Stomach smooth muscle (tissue), 2 donors: ENCODE data around the gene CLEC16A.

Experiments used
- H3K27ac ChIP-seq: one replicate; pipeline ENCODE4 v1.7.0; 2013; ENCODE audit warnings: mild to moderate bottlenecking, low read length, inconsistent platforms
- H3K27me3 ChIP-seq, 2 donors: one replicate each; pipeline ENCODE4 v1.7.0; 2013; ENCODE audit warnings: low read length in 2 of 2; ENCODE audit not compliant: insufficient read depth in 2 of 2, control insufficient read depth in 1 of 2
- H3K36me3 ChIP-seq, 2 donors: one replicate each; pipeline ENCODE4 v1.7.0; 2013; ENCODE audit warnings: low read length in 2 of 2; ENCODE audit not compliant: control insufficient read depth in 2 of 2, insufficient read depth in 2 of 2
- H3K4me1 ChIP-seq: one replicate; pipeline ENCODE4 v1.7.0; 2013; ENCODE audit warnings: low read length; ENCODE audit not compliant: control insufficient read depth, insufficient read depth
- H3K4me3 ChIP-seq, 2 donors: one replicate each; pipeline ENCODE4 v1.7.0; 2013; ENCODE audit warnings: low read length in 2 of 2
- H3K9ac ChIP-seq, 2 donors: one replicate each; pipeline ENCODE4 v1.7.0; 2013; ENCODE audit warnings: low read length in 2 of 2, mild to moderate bottlenecking in 1 of 2
- H3K9me3 ChIP-seq, 2 donors: one replicate each; pipeline ENCODE4 v1.7.0; 2013; ENCODE audit warnings: low read length in 2 of 2; ENCODE audit not compliant: control insufficient read depth in 2 of 2
- donor health status: healthy.
- donor health status: Pancreatic carcinoma.

CLEC16A gene

GRCh38 chr16:11142951-11143350, 198.6 kb downstream of the CLEC16A start:
- H3K36me3 ChIP-seq = no peaks in the 10 kb centered on the region
- no peak overlapping the region for H3K27ac ChIP-seq
- H3K27me3 ChIP-seq = no peaks in the 10 kb centered on the region
- H3K9me3 ChIP-seq = no peaks in the 10 kb centered on the region
- H3K4me3 ChIP-seq = no peak overlapping the region
- no peak overlapping the region for H3K9ac ChIP-seq
- peaks cover 17% of the 10 kb centered on the region for H3K4me1 ChIP-seq

- no peak overlapping the region for H3K27ac ChIP-seq
- peaks cover 17% of the 10 kb centered on the region for H3K4me1 ChIP-seq
- no peak overlapping the region for H3K4me3 ChIP-seq
- no peaks in the 10 kb centered on the region for H3K9me3 ChIP-seq
- no peak overlapping the region for H3K9ac ChIP-seq
- no peaks in the 10 kb centered on the region for H3K27me3 ChIP-seq
- no peaks in the 10 kb centered on the region for H3K36me3 ChIP-seq
Measured at GRCh38 chr16:11143372-11144035, 199.1 kb downstream of the CLEC16A start.

GRCh38 chr16:11144122-11144521, 199.8 kb downstream of the CLEC16A start:
- no peak overlapping the region for H3K4me3 ChIP-seq
- H3K4me1 ChIP-seq = peaks cover 17% of the 10 kb centered on the region
- no peaks in the 10 kb centered on the region for H3K36me3 ChIP-seq
- H3K9ac ChIP-seq = no peak overlapping the region
- no peaks in the 10 kb centered on the region for H3K27me3 ChIP-seq
- H3K9me3 ChIP-seq = no peaks in the 10 kb centered on the region
- H3K27ac ChIP-seq = no peak overlapping the region

GRCh38 chr16:11145173-11145818, 200.9 kb downstream of the CLEC16A start:
- H3K4me3 ChIP-seq = no peak overlapping the region
- H3K27me3 ChIP-seq = no peaks in the 10 kb centered on the region
- H3K4me1 ChIP-seq = peaks cover 17% of the 10 kb centered on the region
- H3K9ac ChIP-seq = no peak overlapping the region
- H3K27ac ChIP-seq = no peak overlapping the region
- H3K36me3 ChIP-seq = no peaks in the 10 kb centered on the region
- H3K9me3 ChIP-seq = no peaks in the 10 kb centered on the region

GRCh38 chr16:11145819-11146211, 201.5 kb downstream of the CLEC16A start:
- Histone ChIP-seq H3K27me3 (no peaks in the 10 kb centered on the region), H3K9me3 (no peaks in the 10 kb centered on the region), H3K4me3 (no peak overlapping the region), H3K9ac (no peak overlapping the region), H3K4me1 (peaks cover 17% of the 10 kb centered on the region), H3K36me3 (no peaks in the 10 kb centered on the region), H3K27ac (no peak overlapping the region)

- no peak overlapping the region for H3K9ac ChIP-seq
- no peaks in the 10 kb centered on the region for H3K27me3 ChIP-seq
- no peak overlapping the region for H3K27ac ChIP-seq
Measured at GRCh38 chr16:11147033-11147753, 202.8 kb downstream of the CLEC16A start.

GRCh38 chr16:11147754-11148444, 203.5 kb downstream of the CLEC16A start:
- H3K4me3 ChIP-seq = no peak overlapping the region
- H3K9me3 ChIP-seq = no peaks in the 10 kb centered on the region
- H3K27ac ChIP-seq = no peak overlapping the region
- H3K36me3 ChIP-seq = no peaks in the 10 kb centered on the region
- H3K9ac ChIP-seq = no peak overlapping the region
- peaks cover 17% of the 10 kb centered on the region for H3K4me1 ChIP-seq
- no peaks in the 10 kb centered on the region for H3K27me3 ChIP-seq

More at GRCh38 chr16:11147033-11147753, 202.8 kb downstream of the CLEC16A start:
- Histone ChIP-seq H3K4me1 (peaks cover 17% of the 10 kb centered on the region), H3K4me3 (no peak overlapping the region), H3K9me3 (no peaks in the 10 kb centered on the region), H3K36me3 (no peaks in the 10 kb centered on the region)

- Histone ChIP-seq H3K4me1 (peaks cover 13% of the 10 kb centered on the region), H3K9ac (no peak overlapping the region), H3K36me3 (no peaks in the 10 kb centered on the region), H3K27me3 (no peaks in the 10 kb centered on the region), H3K4me3 (no peak overlapping the region), H3K27ac (no peak overlapping the region), H3K9me3 (no peaks in the 10 kb centered on the region)
Measured at GRCh38 chr16:11149011-11149616, 204.8 kb downstream of the CLEC16A start.

- H3K27me3 ChIP-seq = no peaks in the 10 kb centered on the region
- no peaks in the 10 kb centered on the region for H3K36me3 ChIP-seq
Measured at GRCh38 chr16:11150190-11150589, 205.8 kb downstream of the CLEC16A start.

GRCh38 chr16:11151156-11151884, 207.0 kb downstream of the CLEC16A start:
- Histone ChIP-seq H3K27ac (no peak overlapping the region), H3K27me3 (no peaks in the 10 kb centered on the region), H3K9me3 (no peaks in the 10 kb centered on the region), H3K4me1 (peaks cover 7% of the 10 kb centered on the region), H3K4me3 (no peak overlapping the region), H3K36me3 (no peaks in the 10 kb centered on the region), H3K9ac (no peak overlapping the region)

More at GRCh38 chr16:11150190-11150589, 205.8 kb downstream of the CLEC16A start:
- Histone ChIP-seq H3K9ac (no peak overlapping the region), H3K4me1 (peaks cover 7% of the 10 kb centered on the region), H3K9me3 (no peaks in the 10 kb centered on the region), H3K27ac (no peak overlapping the region), H3K4me3 (no peak overlapping the region)
